B cell (primary cell): ENCODE results near the gene SEC16A. TPM values are rescaled to one million over a fixed set of nuclear protein-coding genes. Genes with fewer than 3 reads are reported as not detected.

Source experiments
- ATAC-seq: fragments of 200-7000 bp; cut with Tn5 transposase; one replicate; pipeline ENCODE4 v1.10.0; 2021; ENCODE audit warnings: low read depth, mild to moderate bottlenecking, moderate number of reproducible peaks, moderate library complexity
- CTCF ChIA-PET: fragments of 350-600 bp; sonication (Branson Sonifier 250); formaldehyde crosslinking; loops from one replicate; lab custom pipeline; 2021; ENCODE audit warnings: antibody characterized with exemption, inconsistent platforms; lab: Charles Lee
- POLR2A ChIA-PET: fragments of 350-600 bp; sonication (Branson Sonifier 250); formaldehyde crosslinking; loops from one replicate; lab custom pipeline; 2021; ENCODE audit warnings: antibody characterized with exemption; lab: Charles Lee
- DNase-seq: peaks from one replicate; pipeline ENCODE4 v3.0.0; 2013
- H2AFZ ChIP-seq: 2 replicates; pipeline ENCODE4 v1.6.1; 2012; ENCODE audit warnings: mild to moderate bottlenecking, low read depth, low read length; ENCODE audit not compliant: insufficient read depth, poor library complexity, severe bottlenecking
- H3K27ac ChIP-seq, 2 donors: 1 replicate in 1 of 2; 2 replicates in 1 of 2; pipeline ENCODE4 v1.5.1; 2012 to 2013; ENCODE audit warnings: low read length in 2 of 2, mild to moderate bottlenecking in 2 of 2, moderate library complexity in 1 of 2
- H3K27me3 ChIP-seq, 4 experiments: fragments of 200-600 bp in 1 of 4; sonication (generic) in 1 of 4; replicated peaks in 1 of 4; 1 replicate in 2 of 4; 2 replicates in 2 of 4; pipeline versions ENCODE4 v1.6.1 to v1.7.0; 2013 to 2016; ENCODE audit warnings: low read length in 3 of 4, mild to moderate bottlenecking in 2 of 4, mixed read lengths in 1 of 4, moderate library complexity in 1 of 4; ENCODE audit not compliant: insufficient read depth in 4 of 4, control insufficient read depth in 3 of 4; ENCODE audit errors: control extremely low read depth in 1 of 4
- H3K36me3 ChIP-seq, 2 experiments: replicated peaks in 1 of 2; 1 replicate in 1 of 2; 2 replicates in 1 of 2; pipeline versions ENCODE4 v1.6.1 to v1.7.1; 2013; ENCODE audit warnings: low read length in 1 of 2; ENCODE audit not compliant: insufficient read depth in 2 of 2, control insufficient read depth in 1 of 2; ENCODE audit errors: control extremely low read depth in 1 of 2, extremely low read depth in 1 of 2
- H3K4me1 ChIP-seq, 2 donors: fragments of 200-600 bp in 1 of 2; sonication (generic) in 1 of 2; 1 replicate in 1 of 2; 2 replicates in 1 of 2; pipeline versions ENCODE4 v1.5.1 to v1.6.1; 2013 to 2017; ENCODE audit warnings: low read length in 2 of 2; ENCODE audit not compliant: control insufficient read depth in 2 of 2, insufficient read depth in 2 of 2
- H3K4me2 ChIP-seq: replicated peaks from 2 replicates; pipeline ENCODE3; 2012; ENCODE audit warnings: mild to moderate bottlenecking, low read depth, low read length; ENCODE audit not compliant: poor library complexity, severe bottlenecking
- H3K4me3 ChIP-seq, 5 experiments: fragments of 200-600 bp in 1 of 5; sonication (generic) in 1 of 5; 1 replicate in 3 of 5; 2 replicates in 2 of 5; pipeline versions ENCODE4 v1.5.1 to v1.7.0; 2011 to 2016; ENCODE audit warnings: low read length in 4 of 5, mild to moderate bottlenecking in 4 of 5, low read depth in 2 of 5, control low read depth in 1 of 5, moderate library complexity in 1 of 5; ENCODE audit not compliant: insufficient read depth in 1 of 5; ENCODE audit errors: control extremely low read depth in 1 of 5, extremely low read depth in 1 of 5
- H3K79me2 ChIP-seq: fragments of 200-600 bp; sonication (generic); one replicate; pipeline ENCODE4 v1.6.0; 2016; ENCODE audit warnings: low read length; ENCODE audit not compliant: control insufficient read depth, insufficient read depth
- H3K9ac ChIP-seq: fragments of 200-600 bp; sonication (generic); 2 replicates; pipeline ENCODE4 v1.6.1; 2017; ENCODE audit warnings: mild to moderate bottlenecking, low read length, moderate library complexity
- H3K9me3 ChIP-seq, 3 donors: one replicate each; pipeline versions ENCODE4 v1.6.1 to v1.7.1; 2013; ENCODE audit warnings: low read length in 2 of 3; ENCODE audit not compliant: control insufficient read depth in 2 of 3, insufficient read depth in 1 of 3; ENCODE audit errors: control extremely low read depth in 1 of 3
- H4K20me1 ChIP-seq: 2 replicates; pipeline ENCODE4 v1.6.0; 2012; ENCODE audit warnings: mild to moderate bottlenecking, low read length; ENCODE audit not compliant: insufficient read depth, control insufficient read depth, poor library complexity, severe bottlenecking
- H3K27ac Mint-ChIP-seq: one replicate; pipeline ENCODE4 v1.8.0; 2021; ENCODE audit warnings: mixed read lengths
- H3K27me3 Mint-ChIP-seq: one replicate; pipeline ENCODE4 v1.8.0; 2021; ENCODE audit warnings: mixed read lengths
- H3K4me1 Mint-ChIP-seq: one replicate; pipeline ENCODE4 v1.8.0; 2021; ENCODE audit warnings: mixed read lengths
- H3K4me3 Mint-ChIP-seq: one replicate; pipeline ENCODE4 v1.8.0; 2021; ENCODE audit warnings: mixed read lengths
- H3K9me3 Mint-ChIP-seq: one replicate; pipeline ENCODE4 v1.8.0; 2022; ENCODE audit warnings: mixed read lengths; ENCODE audit not compliant: insufficient read depth
- EZH2 ChIP-seq: IDR thresholded peaks from 2 replicates; pipeline ENCODE4 v1.6.1; 2012; ENCODE audit warnings: borderline replicate concordance, low read depth, mild to moderate bottlenecking, moderate library complexity, low read length; ENCODE audit not compliant: insufficient read depth, poor library complexity, severe bottlenecking
- WGBS: methylation state at CpG from one replicate; pipeline ENCODE4 v1.1.5; 2013; ENCODE audit warnings: missing lambda C conversion rate; ENCODE audit not compliant: insufficient coverage; 5-methylcytosine and 5-hydroxymethylcytosine counted together
- intact Hi-C: fragments of 100-400 bp; cut with micrococcal nuclease; formaldehyde crosslinking; loops from one replicate; pipeline ENCODE4 v1.10.0; 2022
- polyA plus RNA-seq: library from polyadenylated mRNA; depleted of rRNA; stranded (reverse); fragments of >200 nt; gene quantifications from 2 replicates; pipeline ENCODE4 v1.2.3, GENCODE V29; 2012
- total RNA-seq, 2 donors: library from RNA; stranded (reverse); fragments of 120-200 nt in 1 of 2; gene quantifications; 1 replicate in 1 of 2; 2 replicates in 1 of 2; pipeline versions ENCODE4 v1.2.3 to v1.2.4, GENCODE V29; 2013 to 2022
- TF ChIP-seq, protein P1 (sequence below): fragments of 200-600 bp; IDR thresholded peaks from one replicate; pipeline ENCODE4 v1.8.0; 2022; ENCODE audit warnings: antibody characterized with exemption, mild to moderate bottlenecking

The SEC16A gene
- total and polyA plus RNA-seq, 2 donors (not counting 1 experiment from before 2014, with no cell fraction given), result 31.7 to 73.4 TPM

DNA sequence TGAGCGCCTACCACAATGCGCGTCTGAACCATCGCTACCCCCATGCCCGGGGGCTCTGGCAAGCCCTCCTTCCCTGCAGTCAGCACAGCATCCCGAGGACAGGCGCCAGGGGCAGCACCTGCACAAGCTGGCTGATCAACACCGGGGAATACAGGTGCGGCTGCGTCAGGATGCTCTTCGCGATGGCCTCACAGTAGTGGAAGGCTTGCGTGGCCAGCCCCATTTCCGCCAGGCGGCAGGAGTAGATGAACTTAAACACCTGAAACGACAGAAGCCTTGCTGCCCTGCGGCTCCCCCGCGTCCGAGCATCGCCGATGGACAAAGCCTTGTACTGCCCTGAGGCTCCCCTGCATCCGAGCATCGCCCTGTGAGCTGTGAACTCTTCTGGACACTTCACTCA is 25.5 kb downstream of the SEC16A start:
- Histone ChIP-seq H3K36me3 (peaks cover 0 to 80% of the 10 kb centered on the region in 2 experiments), H4K20me1 (peaks cover 7% of the 10 kb centered on the region), H3K27ac (no peak overlapping the region), H3K4me1 (no peaks in the 10 kb centered on the region), H3K9ac (no peak overlapping the region), H3K27me3 (no peaks in the 10 kb centered on the region), H3K4me2 (no peak overlapping the region), H3K4me3 (no peak overlapping the region), H3K79me2 (peaks cover 22% of the 10 kb centered on the region), H2AFZ (no peak overlapping the region), H3K9me3 (no peaks in the 10 kb centered on the region)
- no peak for TF ChIP-seq EZH2
- TF ChIP-seq, protein P1, sequence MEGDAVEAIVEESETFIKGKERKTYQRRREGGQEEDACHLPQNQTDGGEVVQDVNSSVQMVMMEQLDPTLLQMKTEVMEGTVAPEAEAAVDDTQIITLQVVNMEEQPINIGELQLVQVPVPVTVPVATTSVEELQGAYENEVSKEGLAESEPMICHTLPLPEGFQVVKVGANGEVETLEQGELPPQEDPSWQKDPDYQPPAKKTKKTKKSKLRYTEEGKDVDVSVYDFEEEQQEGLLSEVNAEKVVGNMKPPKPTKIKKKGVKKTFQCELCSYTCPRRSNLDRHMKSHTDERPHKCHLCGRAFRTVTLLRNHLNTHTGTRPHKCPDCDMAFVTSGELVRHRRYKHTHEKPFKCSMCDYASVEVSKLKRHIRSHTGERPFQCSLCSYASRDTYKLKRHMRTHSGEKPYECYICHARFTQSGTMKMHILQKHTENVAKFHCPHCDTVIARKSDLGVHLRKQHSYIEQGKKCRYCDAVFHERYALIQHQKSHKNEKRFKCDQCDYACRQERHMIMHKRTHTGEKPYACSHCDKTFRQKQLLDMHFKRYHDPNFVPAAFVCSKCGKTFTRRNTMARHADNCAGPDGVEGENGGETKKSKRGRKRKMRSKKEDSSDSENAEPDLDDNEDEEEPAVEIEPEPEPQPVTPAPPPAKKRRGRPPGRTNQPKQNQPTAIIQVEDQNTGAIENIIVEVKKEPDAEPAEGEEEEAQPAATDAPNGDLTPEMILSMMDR, result no peak
- Mint-ChIP-seq H3K27me3 (no peaks in the 10 kb centered on the region), H3K4me3 (no peak overlapping the region), H3K4me1 (no peaks in the 10 kb centered on the region), H3K9me3 (no peaks in the 10 kb centered on the region), H3K27ac (peak overlapping the region; percentile 32)
- ChIA-PET CTCF (no interaction called here), POLR2A (no interaction called here)
- intact Hi-C loops, result no loop called here
- WGBS, result 99% methylated on average over 24 of the region's 24 CpGs
- no peak for ATAC-seq
- DNase-seq, result no peak

DNA sequence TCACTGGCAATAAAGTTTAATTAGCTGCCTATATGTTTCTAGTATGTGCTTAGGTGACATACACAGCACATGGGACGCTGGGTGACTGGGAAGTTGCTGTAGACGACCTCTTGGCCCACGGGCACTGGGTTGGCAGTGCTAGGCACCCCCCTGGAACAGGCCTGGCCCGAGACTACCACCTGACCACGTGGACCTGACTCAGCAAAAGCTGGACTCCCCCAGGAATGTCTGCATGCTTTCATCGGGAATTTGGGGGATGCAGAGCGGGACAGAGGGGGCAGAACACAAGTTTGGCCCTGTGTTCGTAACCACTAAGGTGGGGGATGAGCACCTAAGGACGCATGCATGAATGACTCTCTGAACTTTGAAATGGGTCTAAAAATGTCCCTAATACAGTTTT is 26.6 kb downstream of the SEC16A start:
- CTCF ChIA-PET, result no interaction called here
- TF ChIP-seq EZH2, result no peak
- TF ChIP-seq, protein P1, result no peak
- no peaks in the 10 kb centered on the region for H3K4me1 Mint-ChIP-seq
- no peak overlapping the region for H3K4me2 ChIP-seq
- DNase-seq, result no peak
- ATAC-seq, result no peak
- no peak overlapping the region for H3K27ac Mint-ChIP-seq
- H3K36me3 ChIP-seq, result peaks cover 0 to 80% of the 10 kb centered on the region in 2 experiments
- H3K4me3 ChIP-seq, result no peak overlapping the region
- H2AFZ ChIP-seq, result no peak overlapping the region
- peaks cover 18% of the 10 kb centered on the region for H3K79me2 ChIP-seq
- no peak overlapping the region for H3K4me3 Mint-ChIP-seq
- H3K27ac ChIP-seq, result no peak overlapping the region
- no peaks in the 10 kb centered on the region for H3K9me3 ChIP-seq
- peaks cover 11% of the 10 kb centered on the region for H4K20me1 ChIP-seq
- no peaks in the 10 kb centered on the region for H3K4me1 ChIP-seq
- POLR2A ChIA-PET, result no interaction called here
- H3K9me3 Mint-ChIP-seq, result no peaks in the 10 kb centered on the region
- WGBS, result 95% methylated on average over 9 of the region's 9 CpGs
- H3K9ac ChIP-seq, result no peak overlapping the region
- no peaks in the 10 kb centered on the region for H3K27me3 ChIP-seq
- intact Hi-C loops, result no loop called here
- no peaks in the 10 kb centered on the region for H3K27me3 Mint-ChIP-seq
